ENCODE results near the gene AP2A2.

Gene AP2A2

DNA sequence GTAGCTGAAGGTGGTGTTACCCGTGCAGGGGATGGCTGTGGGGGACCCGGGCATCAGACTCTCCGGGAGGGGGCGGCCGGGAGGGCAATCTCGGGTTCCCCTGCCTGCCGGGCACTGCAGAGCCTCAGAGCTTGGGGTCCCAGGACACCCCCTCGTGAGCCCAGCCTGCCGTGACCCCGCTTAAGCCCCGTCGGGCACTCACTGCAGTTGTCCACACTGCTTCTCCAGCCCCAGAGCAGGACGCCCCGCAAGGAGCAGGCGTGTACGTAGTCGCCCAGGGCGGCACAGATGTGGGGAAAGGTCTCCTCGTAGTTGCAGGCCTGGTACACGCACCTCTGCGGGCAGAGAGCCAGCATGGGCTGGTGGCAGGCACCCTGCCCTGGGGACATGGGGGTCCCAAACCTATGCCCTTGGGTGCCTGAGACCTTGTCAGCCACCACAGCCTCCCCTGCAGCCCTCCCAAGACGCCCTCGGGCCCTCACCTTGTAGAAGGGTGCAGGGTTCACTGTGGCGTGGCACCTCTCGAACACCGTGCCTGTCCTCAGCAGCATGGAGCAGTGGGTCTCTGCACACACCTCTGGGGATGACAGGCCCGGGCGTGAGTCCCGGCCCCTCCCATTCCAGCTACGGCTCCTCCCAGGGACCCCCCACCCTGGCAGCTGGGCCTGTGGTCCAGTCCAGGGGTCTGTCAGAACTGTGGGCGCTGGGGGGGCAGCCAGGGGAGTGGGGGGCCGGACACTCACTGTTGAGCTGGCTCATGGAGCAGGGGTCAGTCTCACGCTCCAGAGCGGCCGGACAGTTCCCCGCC, 102.0 kb downstream of the AP2A2 start:
- H3K4me3 ChIP-seq (ENCODE audit: low read length) = no peak overlapping the region
- no peak for TF ChIP-seq ZNF274 (IDR thresholded peaks at IDR 0.05; ENCODE audit: low read depth, low read length)

DNA sequence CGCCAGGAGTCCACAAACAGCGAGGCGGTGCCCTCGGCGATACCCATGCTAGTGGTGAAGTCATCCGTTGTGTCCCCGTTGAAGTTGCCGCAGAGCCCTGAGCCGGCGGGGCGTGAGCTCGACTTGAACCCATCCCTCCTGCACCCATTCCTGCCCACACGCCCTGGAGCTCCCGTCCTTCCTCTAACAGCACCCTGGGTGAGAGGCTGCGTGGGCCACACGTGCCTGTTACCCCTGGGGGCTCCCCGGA, 102.5 kb downstream of the AP2A2 start:
- H3K4me3 ChIP-seq (ENCODE audit: low read length) = no peak overlapping the region
- no peak for TF ChIP-seq ZNF274 (IDR thresholded peaks at IDR 0.05; ENCODE audit: low read depth, low read length)

DNA sequence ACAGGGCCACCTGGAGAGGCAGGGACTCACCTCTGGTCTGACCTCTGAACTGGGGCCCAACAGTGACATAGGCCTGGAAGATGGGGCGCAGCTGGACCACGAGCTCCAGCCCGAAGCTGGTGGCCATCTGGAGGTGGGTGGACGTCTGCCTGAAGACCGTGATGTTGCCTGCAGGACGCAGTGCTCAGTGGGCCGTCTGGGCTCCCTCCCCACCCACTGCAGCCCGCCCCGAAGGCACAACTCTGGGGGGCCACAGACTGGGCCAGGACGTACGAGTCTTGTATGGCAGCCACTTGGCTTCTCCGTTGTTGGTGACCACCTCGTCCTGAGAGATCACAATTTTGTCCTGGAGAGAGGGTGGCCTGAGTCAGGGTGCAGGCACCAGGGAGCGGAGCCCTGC, 102.9 kb downstream of the AP2A2 start:
- TF ChIP-seq ZNF274 (IDR thresholded peaks at IDR 0.05; ENCODE audit: low read depth, low read length) = no peak
- no peak overlapping the region for H3K4me3 ChIP-seq (ENCODE audit: low read length)

DNA sequence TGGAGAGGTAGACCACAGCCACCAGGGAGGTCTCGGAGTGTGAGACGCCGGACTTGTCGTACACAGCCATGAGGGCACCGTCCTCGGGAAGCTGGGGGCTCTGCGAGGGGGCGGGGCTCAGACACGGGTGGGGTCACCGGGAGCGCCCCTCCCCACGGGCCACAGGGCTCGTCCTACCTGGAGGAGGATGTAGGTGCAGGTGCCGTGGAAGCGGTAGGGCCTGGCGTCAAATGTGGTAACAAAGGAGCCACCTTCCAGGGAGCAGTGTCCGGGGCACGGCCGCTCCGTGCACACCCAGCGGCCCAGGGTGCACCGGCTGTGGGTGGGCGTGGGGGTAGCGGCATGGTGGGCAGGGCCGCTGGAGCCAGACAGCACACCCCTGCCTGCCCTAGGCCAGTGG, 103.4 kb downstream of the AP2A2 start:
- H3K4me3 ChIP-seq (ENCODE audit: low read length) = no peak overlapping the region
- no peak for TF ChIP-seq ZNF274 (IDR thresholded peaks at IDR 0.05; ENCODE audit: low read depth, low read length)

DNA sequence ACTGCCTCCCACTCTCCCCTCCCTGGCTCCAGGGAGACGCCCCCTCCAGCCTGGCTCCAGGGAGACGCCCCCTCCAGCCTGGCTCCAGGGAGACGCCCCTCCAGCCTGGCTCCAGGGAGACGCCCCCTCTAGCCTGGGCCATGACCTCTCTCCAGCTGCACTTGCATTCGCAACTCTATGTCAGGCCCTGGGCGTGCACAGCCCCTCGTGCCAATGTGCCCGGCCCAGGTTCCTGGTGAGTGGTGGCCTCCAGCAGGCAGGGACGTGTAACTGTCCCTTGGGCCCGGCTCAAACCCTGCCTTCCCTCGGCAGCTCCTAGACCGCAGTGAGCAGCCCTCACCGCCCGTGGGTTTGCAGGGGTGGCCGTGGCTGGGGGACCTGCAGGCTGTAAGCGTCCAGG, 104.0 kb downstream of the AP2A2 start:
- no peak overlapping the region for H3K4me3 ChIP-seq (ENCODE audit: low read length)
- no peak for TF ChIP-seq ZNF274 (IDR thresholded peaks at IDR 0.05; ENCODE audit: low read depth, low read length)

DNA sequence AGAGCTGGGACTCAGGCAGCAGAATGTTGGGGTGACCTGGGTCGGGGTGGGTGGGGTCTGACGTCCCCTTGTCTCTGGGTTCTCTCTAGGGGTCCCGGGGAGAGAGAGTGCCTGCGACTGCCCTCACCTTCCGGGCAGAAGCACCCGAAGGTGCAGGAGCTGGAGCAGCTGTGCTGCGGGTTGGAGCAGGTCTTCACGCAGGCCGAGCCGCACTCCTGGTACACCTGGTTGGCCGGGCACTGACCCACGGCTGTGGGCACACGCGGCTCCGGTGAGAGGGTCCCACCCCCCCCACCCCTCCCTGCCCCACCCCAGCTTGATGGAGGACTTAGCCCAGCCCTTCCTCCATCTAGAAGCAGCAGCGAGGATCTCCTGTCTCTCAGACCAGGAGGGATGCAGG, 104.4 kb downstream of the AP2A2 start:
- H3K4me3 ChIP-seq (ENCODE audit: low read length) = no peak overlapping the region
- no peak for TF ChIP-seq ZNF274 (IDR thresholded peaks at IDR 0.05; ENCODE audit: low read depth, low read length)

DNA sequence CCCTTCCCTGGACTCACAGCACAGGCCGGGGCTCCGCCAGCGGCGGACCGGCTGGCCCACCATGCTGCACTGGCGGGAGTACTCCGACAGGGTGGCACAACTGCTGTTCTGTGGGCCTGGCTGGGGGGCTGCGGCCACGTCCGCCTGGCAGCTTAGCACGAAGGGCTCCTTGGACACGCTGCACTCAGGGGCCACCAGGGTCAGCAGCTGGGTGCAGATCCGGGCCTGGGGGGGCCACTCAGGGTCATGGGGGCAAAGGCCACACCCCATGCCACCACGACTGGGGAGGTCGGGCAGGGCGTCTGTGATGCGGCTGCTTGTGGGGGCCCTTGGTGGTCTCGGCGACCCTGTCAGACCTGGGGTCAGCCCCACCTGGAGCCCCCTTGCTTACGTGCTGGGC, 104.9 kb downstream of the AP2A2 start:
- H3K4me3 ChIP-seq (ENCODE audit: low read length) = no peak overlapping the region
- TF ChIP-seq ZNF274 (IDR thresholded peaks at IDR 0.05; ENCODE audit: low read depth, low read length) = no peak

DNA sequence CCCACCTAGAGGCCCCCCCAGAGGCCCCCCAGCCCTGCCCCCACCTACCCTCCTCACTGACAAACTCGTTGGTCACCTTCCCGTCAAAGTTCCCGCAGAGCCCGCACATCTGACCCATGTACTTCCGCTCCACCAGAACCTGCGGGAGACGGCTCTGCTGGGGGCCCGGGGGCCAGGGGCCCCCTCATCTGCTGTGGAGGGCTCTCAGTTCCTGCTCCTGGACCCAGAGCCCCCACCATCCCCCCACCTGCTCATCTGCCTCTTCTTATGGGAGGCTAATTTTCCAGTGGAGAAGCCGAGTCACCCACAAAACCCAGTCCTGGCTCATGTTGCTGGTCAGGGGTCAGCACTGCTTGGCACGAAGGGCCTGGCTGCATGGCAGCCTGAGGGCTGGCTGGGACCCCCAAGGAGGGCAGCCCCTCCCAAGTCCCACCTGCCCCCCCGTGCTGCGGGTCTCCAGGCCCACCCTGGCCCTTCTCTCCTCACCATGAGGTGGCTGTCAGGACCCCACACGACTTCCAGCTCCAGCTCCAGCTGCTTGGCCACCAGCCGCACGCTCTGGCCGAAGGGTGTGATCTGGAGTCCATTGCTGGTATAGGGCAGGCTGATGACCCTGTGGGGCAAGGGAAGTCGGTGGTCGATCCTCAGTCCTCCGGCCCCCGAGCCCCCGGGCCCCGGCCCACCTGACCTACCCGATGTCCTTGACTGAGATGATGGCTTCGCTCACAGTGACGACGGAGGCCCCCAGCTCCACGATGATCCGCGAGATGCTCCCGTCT, 105.6 kb downstream of the AP2A2 start:
- TF ChIP-seq ZNF274 (IDR thresholded peaks at IDR 0.05; ENCODE audit: low read depth, low read length) = no peak
- no peak overlapping the region for H3K4me3 ChIP-seq (ENCODE audit: low read length)

DNA sequence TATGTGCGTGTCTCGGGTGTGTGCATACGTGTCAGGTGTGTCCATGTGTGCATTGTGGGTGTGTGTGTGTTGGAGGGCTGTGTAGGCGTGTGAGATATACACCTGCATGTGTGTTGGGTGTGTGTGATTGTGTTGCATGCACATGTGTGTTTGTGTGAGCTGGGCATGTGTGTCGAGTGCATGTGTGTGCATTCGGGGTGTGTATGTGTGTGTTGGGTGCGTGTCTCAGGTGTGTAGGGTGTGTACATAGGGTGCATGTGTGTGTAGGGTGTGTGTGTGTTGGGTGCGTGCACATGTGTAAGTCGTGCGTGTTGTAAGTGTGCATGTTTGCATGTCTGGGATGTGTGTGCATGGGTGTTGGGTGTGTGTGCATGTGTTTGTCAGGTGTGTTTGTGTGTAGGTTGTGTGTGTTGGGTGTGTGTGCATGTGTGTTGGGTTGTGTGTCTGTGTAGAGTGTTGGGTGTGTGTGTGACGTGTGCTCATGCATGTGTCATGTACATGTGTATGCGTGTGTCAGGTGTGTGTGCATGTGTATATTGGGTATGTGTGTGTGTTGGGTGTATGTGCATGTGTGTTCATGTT, 106.7 kb downstream of the AP2A2 start:
- TF ChIP-seq ZNF274 (IDR thresholded peaks at IDR 0.05; ENCODE audit: low read depth, low read length) = no peak
- H3K4me3 ChIP-seq (ENCODE audit: low read length) = no peak overlapping the region

DNA sequence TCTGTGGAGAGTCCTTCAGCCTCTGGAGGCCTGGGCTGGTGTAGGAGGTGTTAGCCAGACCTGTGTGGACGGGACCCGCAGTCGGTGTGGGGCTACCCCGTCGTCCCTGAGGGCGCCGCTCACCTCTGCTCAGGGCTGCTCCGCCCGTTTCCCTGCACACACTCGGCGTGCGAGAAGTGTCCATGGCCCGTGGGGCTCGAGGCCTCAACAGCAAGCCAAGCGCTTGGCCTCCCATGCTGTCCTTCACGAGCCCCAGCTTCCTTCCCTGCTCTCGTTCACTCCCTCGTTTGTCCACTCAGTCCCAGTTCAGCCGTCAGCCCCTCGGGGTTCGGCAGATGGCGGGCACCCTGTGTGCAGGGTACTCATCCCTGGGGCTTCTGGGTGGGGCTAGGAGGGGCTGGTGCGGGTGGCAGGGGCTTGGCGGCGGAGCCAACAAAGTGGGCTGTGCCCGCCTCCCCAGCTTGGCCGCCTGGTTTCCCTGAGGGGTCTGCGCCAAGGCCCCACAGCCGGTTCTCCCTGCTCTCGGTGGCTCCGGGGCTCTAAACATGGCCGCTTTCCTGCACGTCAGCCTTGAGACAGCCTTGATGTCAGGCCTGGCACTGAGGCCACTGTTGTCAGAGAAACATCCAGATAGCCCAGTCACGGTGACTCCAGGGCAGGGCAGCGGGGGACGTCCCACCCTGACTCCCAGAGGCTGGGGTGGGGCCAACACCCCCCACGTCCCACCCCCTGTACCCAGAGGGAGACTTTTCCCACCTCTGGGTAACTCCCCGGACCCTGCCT, 107.5 kb downstream of the AP2A2 start:
- TF ChIP-seq ZNF274 (IDR thresholded peaks at IDR 0.05; ENCODE audit: low read depth, low read length) = no peak
- no peak overlapping the region for H3K4me3 ChIP-seq (ENCODE audit: low read length)

DNA sequence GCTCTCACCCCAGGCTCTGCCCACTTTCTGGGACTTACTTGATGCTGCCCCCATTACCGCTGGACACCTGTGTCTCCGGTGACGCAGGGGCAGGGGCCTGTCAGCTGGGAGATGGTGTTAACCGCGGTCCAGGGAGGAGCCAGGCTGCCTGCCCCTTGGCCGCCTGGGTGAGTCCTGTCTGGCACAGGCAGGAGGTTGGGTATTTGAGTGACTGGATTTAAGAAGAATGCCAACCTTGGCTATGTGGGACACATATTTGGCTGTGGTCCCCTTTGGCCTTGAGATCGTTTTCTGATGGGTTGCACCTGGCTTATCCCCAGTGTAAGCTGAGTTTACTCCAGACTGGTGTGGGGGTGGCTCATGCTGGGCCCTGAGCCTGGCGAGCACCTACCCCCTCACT, 108.3 kb downstream of the AP2A2 start:
- no peak overlapping the region for H3K4me3 ChIP-seq (ENCODE audit: low read length)
- TF ChIP-seq ZNF274 (IDR thresholded peaks at IDR 0.05; ENCODE audit: low read depth, low read length) = no peak

DNA sequence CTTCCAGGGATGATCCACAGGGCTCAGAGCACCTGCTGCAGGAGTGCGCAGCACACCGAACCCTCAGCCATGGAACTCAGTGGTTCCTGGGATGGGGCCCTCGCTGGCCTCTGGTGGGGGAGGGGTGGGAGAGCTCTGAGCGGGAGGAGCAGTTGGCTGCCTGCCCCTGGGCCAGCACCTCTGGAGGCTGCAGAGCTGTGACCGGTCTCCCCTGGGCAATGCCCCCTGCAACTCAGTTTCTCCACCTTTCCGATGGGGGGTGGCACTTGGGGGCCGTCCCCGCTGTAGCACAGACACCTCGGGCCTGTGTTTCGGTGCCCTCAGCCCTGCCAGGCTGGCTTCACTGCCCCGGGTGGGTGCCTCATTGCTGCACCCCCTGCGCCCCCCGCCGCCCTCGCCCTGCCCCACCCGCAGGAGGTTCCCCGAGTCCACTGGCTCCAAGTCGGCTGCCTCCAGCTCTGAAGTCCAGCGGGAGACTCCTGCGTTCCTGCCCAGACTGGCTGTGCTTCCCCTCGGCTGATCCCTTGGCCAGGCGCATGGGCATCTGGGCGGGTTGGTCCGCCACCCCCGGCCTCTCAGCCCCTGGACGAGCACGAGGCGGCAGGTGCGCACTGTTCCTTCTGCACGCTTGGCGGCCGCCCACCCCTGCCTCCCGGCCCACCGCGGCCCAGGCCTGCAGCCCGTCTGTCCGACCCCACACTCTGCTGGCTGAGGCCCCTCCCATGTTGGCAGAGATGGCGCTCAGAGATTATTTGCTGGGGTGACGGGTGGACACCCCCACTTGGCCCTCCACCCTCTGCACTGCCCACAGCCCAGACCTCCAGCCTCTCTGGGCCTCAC, 109.0 kb downstream of the AP2A2 start:
- TF ChIP-seq ZNF274 (IDR thresholded peaks at IDR 0.05; ENCODE audit: low read depth, low read length) = no peak
- H3K4me3 ChIP-seq (ENCODE audit: low read length) = no peak overlapping the region

DNA sequence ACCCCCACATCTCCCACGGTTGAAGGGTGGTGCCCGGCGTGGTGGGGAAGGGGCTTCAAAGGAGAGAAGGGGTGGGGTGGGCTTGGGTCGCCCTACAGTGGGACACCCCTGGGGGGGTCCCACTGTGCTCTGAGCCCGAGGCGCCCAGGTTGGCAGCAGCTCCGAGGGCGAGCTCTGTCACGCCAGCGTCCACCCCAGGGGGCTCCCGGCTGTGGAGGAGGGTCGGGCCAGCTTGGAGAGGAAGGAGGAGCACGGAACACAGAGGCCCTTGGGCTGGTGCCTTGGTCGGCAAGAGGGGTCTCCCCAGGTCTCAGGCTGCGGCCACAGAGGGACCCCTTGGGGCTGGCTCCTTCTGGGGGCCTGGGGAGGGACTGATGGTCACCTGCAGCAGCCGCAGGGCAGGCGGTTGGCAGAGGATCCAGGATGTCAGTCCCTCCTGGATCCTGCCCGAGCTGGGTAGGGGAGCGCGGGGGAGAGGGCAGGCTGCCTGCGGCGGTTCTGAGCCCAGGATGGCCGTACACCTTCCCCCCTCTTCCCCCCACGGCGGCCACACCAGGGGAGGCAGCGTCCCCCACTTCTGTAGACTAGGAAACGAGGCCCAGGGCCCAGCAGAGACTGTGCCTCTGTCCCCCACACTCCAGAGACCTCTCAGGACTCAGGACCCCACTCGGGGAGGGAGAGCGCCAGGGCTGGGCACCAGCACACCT, 110.1 kb downstream of the AP2A2 start:
- no peak for TF ChIP-seq ZNF274 (IDR thresholded peaks at IDR 0.05; ENCODE audit: low read depth, low read length)
- no peak overlapping the region for H3K4me3 ChIP-seq (ENCODE audit: low read length)

Data from GM08714 (cell line).